Body of pancreas (tissue), 4 donors: ENCODE data around the gene CNGA4.

Experiments
- POLR2A ChIP-seq, 3 donors: fragments of 450-650 bp; IDR thresholded peaks; one replicate each; pipeline ENCODE4 v1.6.1; 2016; ENCODE audit warnings: antibody characterized with exemption in 3 of 3, mild to moderate bottlenecking in 2 of 3
- TF ChIP-seq, protein P1 (sequence below), 7 experiments: fragments of 450-650 bp in 4 of 7; fragments of 200-600 bp in 3 of 7; sonication (generic) in 3 of 7; IDR thresholded peaks; one replicate each; pipeline ENCODE4 v1.5.1; 2016 to 2019; ENCODE audit warnings: antibody characterized with exemption in 7 of 7

GRCh38 chr11:6248248-6248647 is 9.4 kb downstream of the CNGA4 start:
- TF ChIP-seq POLR2A (IDR thresholded peaks at IDR 0.05) = no peak
- TF ChIP-seq, protein P1, sequence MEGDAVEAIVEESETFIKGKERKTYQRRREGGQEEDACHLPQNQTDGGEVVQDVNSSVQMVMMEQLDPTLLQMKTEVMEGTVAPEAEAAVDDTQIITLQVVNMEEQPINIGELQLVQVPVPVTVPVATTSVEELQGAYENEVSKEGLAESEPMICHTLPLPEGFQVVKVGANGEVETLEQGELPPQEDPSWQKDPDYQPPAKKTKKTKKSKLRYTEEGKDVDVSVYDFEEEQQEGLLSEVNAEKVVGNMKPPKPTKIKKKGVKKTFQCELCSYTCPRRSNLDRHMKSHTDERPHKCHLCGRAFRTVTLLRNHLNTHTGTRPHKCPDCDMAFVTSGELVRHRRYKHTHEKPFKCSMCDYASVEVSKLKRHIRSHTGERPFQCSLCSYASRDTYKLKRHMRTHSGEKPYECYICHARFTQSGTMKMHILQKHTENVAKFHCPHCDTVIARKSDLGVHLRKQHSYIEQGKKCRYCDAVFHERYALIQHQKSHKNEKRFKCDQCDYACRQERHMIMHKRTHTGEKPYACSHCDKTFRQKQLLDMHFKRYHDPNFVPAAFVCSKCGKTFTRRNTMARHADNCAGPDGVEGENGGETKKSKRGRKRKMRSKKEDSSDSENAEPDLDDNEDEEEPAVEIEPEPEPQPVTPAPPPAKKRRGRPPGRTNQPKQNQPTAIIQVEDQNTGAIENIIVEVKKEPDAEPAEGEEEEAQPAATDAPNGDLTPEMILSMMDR (IDR thresholded peaks at IDR 0.05) = no peak
